Peyer's patch (tissue), 4 donors: ENCODE data around the gene SHISA9. TPM values are rescaled to one million over a fixed set of nuclear protein-coding genes. Genes with fewer than 3 reads are reported as not detected.

Source experiments
- DNase-seq, 3 donors: peaks; one replicate each; pipeline ENCODE4 v3.0.0-alpha.2; 2017 to 2019
- H3K27ac ChIP-seq, 4 donors: fragments of 200-600 bp; sonication (generic); one replicate each; pipeline ENCODE4 v1.5.1; 2016 to 2019
- H3K27me3 ChIP-seq, 2 donors: fragments of 200-600 bp; sonication (generic); one replicate each; pipeline ENCODE4 v1.5.1; 2019
- H3K36me3 ChIP-seq, 3 donors: fragments of 200-600 bp; sonication (generic); one replicate each; pipeline ENCODE4 v1.5.1; 2016 to 2019
- H3K4me1 ChIP-seq, 4 donors: fragments of 200-600 bp; sonication (generic); one replicate each; pipeline ENCODE4 v1.5.1; 2016 to 2019
- H3K4me3 ChIP-seq, 4 donors: fragments of 200-600 bp; sonication (generic); 1 replicate in 3 of 4; 2 replicates in 1 of 4; pipeline ENCODE4 v1.5.1; 2016 to 2019; ENCODE audit warnings: mild to moderate bottlenecking in 1 of 4
- H3K9me3 ChIP-seq, 4 donors: fragments of 200-600 bp; sonication (generic); one replicate each; pipeline ENCODE4 v1.5.1; 2016 to 2019; ENCODE audit warnings: mild to moderate bottlenecking in 1 of 4
- POLR2A ChIP-seq, 2 donors: fragments of 450-650 bp; IDR thresholded peaks; one replicate each; pipeline ENCODE4 v1.5.1; 2017; ENCODE audit warnings: antibody characterized with exemption in 2 of 2, mild to moderate bottlenecking in 2 of 2, moderate library complexity in 2 of 2
- total RNA-seq, 4 donors: library from RNA; depleted of rRNA; stranded (reverse); fragments of >200 nt; gene quantifications; one replicate each; pipeline ENCODE4 v1.1.0, GENCODE V29; 2016
- TF ChIP-seq, protein P1 (sequence below), 6 experiments: fragments of 450-650 bp in 4 of 6; fragments of 200-600 bp in 2 of 6; sonication (generic) in 1 of 6; IDR thresholded peaks; one replicate each; pipeline ENCODE4 v1.5.1; 2017 to 2019; ENCODE audit warnings: antibody characterized with exemption in 6 of 6, mild to moderate bottlenecking in 3 of 6, moderate library complexity in 1 of 6

The SHISA9 gene
- total RNA-seq, 4 donors from 2014 or later, result 0.66 TPM; not detected in 3

- Histone ChIP-seq H3K27ac (no peak overlapping the region), H3K4me3 (no peak overlapping the region), H3K27me3 (no peaks in the 10 kb centered on the region), H3K4me1 (no peaks in the 10 kb centered on the region), H3K9me3 (no peaks in the 10 kb centered on the region), H3K36me3 (no peaks in the 10 kb centered on the region)
- no peak for DNase-seq
- TF ChIP-seq, protein P1, sequence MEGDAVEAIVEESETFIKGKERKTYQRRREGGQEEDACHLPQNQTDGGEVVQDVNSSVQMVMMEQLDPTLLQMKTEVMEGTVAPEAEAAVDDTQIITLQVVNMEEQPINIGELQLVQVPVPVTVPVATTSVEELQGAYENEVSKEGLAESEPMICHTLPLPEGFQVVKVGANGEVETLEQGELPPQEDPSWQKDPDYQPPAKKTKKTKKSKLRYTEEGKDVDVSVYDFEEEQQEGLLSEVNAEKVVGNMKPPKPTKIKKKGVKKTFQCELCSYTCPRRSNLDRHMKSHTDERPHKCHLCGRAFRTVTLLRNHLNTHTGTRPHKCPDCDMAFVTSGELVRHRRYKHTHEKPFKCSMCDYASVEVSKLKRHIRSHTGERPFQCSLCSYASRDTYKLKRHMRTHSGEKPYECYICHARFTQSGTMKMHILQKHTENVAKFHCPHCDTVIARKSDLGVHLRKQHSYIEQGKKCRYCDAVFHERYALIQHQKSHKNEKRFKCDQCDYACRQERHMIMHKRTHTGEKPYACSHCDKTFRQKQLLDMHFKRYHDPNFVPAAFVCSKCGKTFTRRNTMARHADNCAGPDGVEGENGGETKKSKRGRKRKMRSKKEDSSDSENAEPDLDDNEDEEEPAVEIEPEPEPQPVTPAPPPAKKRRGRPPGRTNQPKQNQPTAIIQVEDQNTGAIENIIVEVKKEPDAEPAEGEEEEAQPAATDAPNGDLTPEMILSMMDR (IDR thresholded peaks at IDR 0.05), result no peak
- no peak for TF ChIP-seq POLR2A (IDR thresholded peaks at IDR 0.05)
Measured at GRCh38 chr16:12936391-12936790, 35.0 kb downstream of the SHISA9 start.

DNA sequence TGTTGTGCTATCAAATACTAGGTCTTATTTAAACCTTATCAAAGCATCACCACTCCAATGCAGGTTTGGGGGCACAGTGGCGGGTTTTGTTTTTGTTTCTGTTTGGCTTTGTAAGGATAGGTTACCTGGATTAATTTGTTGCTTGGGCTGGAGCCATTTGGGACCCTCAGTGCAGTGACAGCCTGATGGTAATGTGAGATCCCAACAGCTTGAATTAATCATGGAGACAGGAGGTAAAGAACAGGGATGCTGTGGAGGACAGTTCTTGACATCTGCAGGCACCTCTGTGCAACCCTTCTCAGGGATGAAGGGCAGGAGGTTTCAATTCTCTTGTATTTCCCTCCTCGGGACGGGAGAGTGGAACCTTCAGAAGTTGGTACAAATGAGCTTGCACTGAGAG lies 40.5 kb downstream of the SHISA9 start:
- Histone ChIP-seq H3K27me3 (no peaks in the 10 kb centered on the region), H3K4me1 (no peaks in the 10 kb centered on the region), H3K9me3 (no peaks in the 10 kb centered on the region), H3K36me3 (no peaks in the 10 kb centered on the region), H3K4me3 (no peak overlapping the region), H3K27ac (no peak overlapping the region)
- DNase-seq, result no peak
- TF ChIP-seq, protein P1 (IDR thresholded peaks at IDR 0.05), result no peak
- no peak for TF ChIP-seq POLR2A (IDR thresholded peaks at IDR 0.05)

GRCh38 chr16:12942861-12943260 lies 41.5 kb downstream of the SHISA9 start:
- Histone ChIP-seq H3K36me3 (no peaks in the 10 kb centered on the region), H3K27ac (no peak overlapping the region), H3K4me1 (no peaks in the 10 kb centered on the region), H3K27me3 (no peaks in the 10 kb centered on the region), H3K9me3 (no peaks in the 10 kb centered on the region), H3K4me3 (no peak overlapping the region)
- DNase-seq, result no peak
- TF ChIP-seq, protein P1 (IDR thresholded peaks at IDR 0.05), result no peak
- TF ChIP-seq POLR2A (IDR thresholded peaks at IDR 0.05), result no peak

DNA sequence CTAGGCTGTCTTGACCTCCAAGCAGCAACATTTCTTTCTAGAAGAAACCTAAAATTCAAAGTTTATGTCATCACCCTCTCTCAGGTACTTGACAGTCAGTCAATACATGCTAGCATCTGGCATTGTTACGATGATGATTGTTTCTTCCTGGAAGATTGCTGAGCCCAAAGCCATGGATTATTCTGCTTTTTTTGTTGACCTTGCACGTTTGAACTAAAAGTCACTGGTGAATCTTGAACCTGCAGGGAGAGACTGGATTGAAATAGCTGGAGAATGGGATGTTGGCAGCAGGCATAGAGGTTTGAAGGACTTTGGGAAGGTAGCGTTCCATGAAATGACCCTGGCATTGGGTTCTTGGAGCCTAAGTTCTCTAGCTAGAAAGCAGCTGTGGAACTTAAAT lies 42.9 kb downstream of the SHISA9 start:
- no peak for TF ChIP-seq POLR2A (IDR thresholded peaks at IDR 0.05)
- TF ChIP-seq, protein P1 (IDR thresholded peaks at IDR 0.05), result no peak
- Histone ChIP-seq H3K36me3 (no peaks in the 10 kb centered on the region), H3K27me3 (no peaks in the 10 kb centered on the region)

DNA sequence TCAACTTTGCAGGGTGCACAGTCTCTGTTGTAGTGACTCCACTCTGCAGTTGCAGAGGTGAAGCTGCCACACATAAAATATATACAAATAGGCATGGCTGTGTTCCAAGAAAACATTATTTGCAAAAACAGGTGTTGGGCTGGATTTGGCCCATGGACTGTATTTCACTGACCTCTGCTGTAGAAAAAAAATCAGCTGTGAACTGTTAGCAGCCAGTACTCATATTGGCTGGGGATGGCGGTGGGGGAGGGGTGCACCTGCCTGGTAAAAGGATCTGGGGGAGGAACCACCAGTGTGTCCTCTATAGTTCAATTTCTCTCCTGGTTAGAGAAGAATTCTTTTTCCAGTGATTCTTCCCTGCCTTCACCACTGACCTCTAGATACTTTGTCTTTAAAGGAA lies 50.0 kb downstream of the SHISA9 start:
- no peaks in the 10 kb centered on the region for H3K9me3 ChIP-seq
- no peak for DNase-seq

More for the DNA sequence above, 42.9 kb downstream of the SHISA9 start:
- no peak for DNase-seq
- Histone ChIP-seq H3K4me3 (no peak overlapping the region), H3K27ac (no peak overlapping the region), H3K4me1 (no peaks in the 10 kb centered on the region), H3K9me3 (no peaks in the 10 kb centered on the region)

More for the DNA sequence above, 50.0 kb downstream of the SHISA9 start:
- no peaks in the 10 kb centered on the region for H3K27me3 ChIP-seq
- TF ChIP-seq POLR2A (IDR thresholded peaks at IDR 0.05), result no peak
- TF ChIP-seq, protein P1 (IDR thresholded peaks at IDR 0.05), result no peak
- no peak overlapping the region for H3K4me3 ChIP-seq
- no peaks in the 10 kb centered on the region for H3K36me3 ChIP-seq
- H3K4me1 ChIP-seq, result no peaks in the 10 kb centered on the region
- H3K27ac ChIP-seq, result no peak overlapping the region
